K562 (cell line): Measurements from ENCODE around the gene FAM174C. TPM values are rescaled to one million over a fixed set of nuclear protein-coding genes. Genes with fewer than 3 reads are reported as not detected.
A peak's percentile ranks its signal among the peaks of the same experiment; 100 is the strongest.

Experiments used
- CXXC5 ChIP-seq: fragments of 250-450 bp; sonication (Bioruptor Pico); IDR thresholded peaks from 2 replicates; pipeline ENCODE4 v1.8.0; 2022; ENCODE audit warnings: inconsistent platforms, mild to moderate bottlenecking, moderate library complexity
- DACH1 ChIP-seq: fragments of 450-650 bp; IDR thresholded peaks from 2 replicates; pipeline ENCODE4 v1.6.1; 2018; ENCODE audit not compliant: partially characterized antibody
- FOXK2 ChIP-seq, 2 experiments: fragments of 450-650 bp; IDR thresholded peaks in 1 of 2; conservative IDR thresholded peaks in 1 of 2; 2 replicates each; pipeline ENCODE4 v1.6.1; 2016; ENCODE audit warnings: low read depth in 2 of 2, mild to moderate bottlenecking in 1 of 2
- FOXM1 ChIP-seq, 2 experiments: fragments of 450-650 bp in 1 of 2; sonication (generic) in 1 of 2; formaldehyde crosslinking in 1 of 2; IDR thresholded peaks; 2 replicates each; pipeline versions ENCODE4 v1.6.1 to v1.9.0; 2017 to 2022; ENCODE audit warnings: low read depth in 2 of 2, mild to moderate bottlenecking in 2 of 2, missing genetic modification reagents in 1 of 2, moderate library complexity in 1 of 2
- HES1 ChIP-seq: fragments of 450-650 bp; IDR thresholded peaks from 2 replicates; pipeline ENCODE4 v1.6.1; 2016; ENCODE audit warnings: low read depth, mild to moderate bottlenecking, moderate library complexity
- RAD51 ChIP-seq: fragments of 450-650 bp; IDR thresholded peaks from 2 replicates; pipeline ENCODE4 v1.7.1; 2016; ENCODE audit warnings: low read depth, mild to moderate bottlenecking, borderline replicate concordance
- RFX5 ChIP-seq: IDR thresholded peaks from 2 replicates; pipeline ENCODE4 v1.6.1; 2011; ENCODE audit warnings: low read depth, mild to moderate bottlenecking, improper control_type of control experiment, low read length
- RNF219 ChIP-seq: fragments of 250-450 bp; sonication (Bioruptor Pico); IDR thresholded peaks from 2 replicates; pipeline ENCODE4 v1.5.0; 2022; ENCODE audit warnings: mild to moderate bottlenecking
- SP1 ChIP-seq: sonication (generic); formaldehyde crosslinking; IDR thresholded peaks from 2 replicates; pipeline ENCODE4 v1.8.1; 2022; ENCODE audit warnings: mild to moderate bottlenecking, missing genetic modification reagents
- USF1 ChIP-seq: sonication (generic); formaldehyde crosslinking; IDR thresholded peaks from 2 replicates; pipeline ENCODE4 v1.9.0; 2022; ENCODE audit warnings: mild to moderate bottlenecking, missing genetic modification reagents
- ZBTB11 ChIP-seq, 3 experiments: fragments of 200-800 bp in 1 of 3; fragments of 250-450 bp in 1 of 3; fragments of 450-650 bp in 1 of 3; sonication (Bioruptor Pico) in 1 of 3; sonication (Bioruptor generic) in 1 of 3; formaldehyde crosslinking in 1 of 3; IDR thresholded peaks; 2 replicates each; pipeline versions ENCODE4 v1.6.1 to v1.8.0; 2016 to 2022; ENCODE audit warnings: mild to moderate bottlenecking in 2 of 3, missing genetic modification characterization in 2 of 3, missing compliant biosample characterization in 1 of 3, moderate library complexity in 1 of 3
- ZFX ChIP-seq: sonication (generic); formaldehyde crosslinking; IDR thresholded peaks from 2 replicates; pipeline ENCODE4 v1.8.0; 2022; ENCODE audit warnings: mild to moderate bottlenecking, missing genetic modification reagents, moderate library complexity
- ZHX1 ChIP-seq: fragments of 150-350 bp; conservative IDR thresholded peaks from 2 replicates; pipeline ENCODE4 v1.6.1; 2014; ENCODE audit warnings: low read length
- ZNF444 ChIP-seq: fragments of 250-450 bp; sonication (Bioruptor Pico); IDR thresholded peaks from 2 replicates; pipeline ENCODE4 v1.4.0; 2020; ENCODE audit warnings: mild to moderate bottlenecking, moderate library complexity
- ZNF75A ChIP-seq: fragments of 450-650 bp; formaldehyde crosslinking; IDR thresholded peaks from 2 replicates; pipeline ENCODE4 v1.4.0; 2020; ENCODE audit warnings: mild to moderate bottlenecking
- ZNF766 ChIP-seq: fragments of 200-800 bp; sonication (Bioruptor generic); conservative IDR thresholded peaks from 2 replicates; pipeline ENCODE4 v1.6.1; 2016; ENCODE audit warnings: missing genetic modification characterization, missing compliant biosample characterization
- polyA plus RNA-seq, 8 experiments: library from polyadenylated mRNA; depleted of rRNA in 4 of 8; stranded (reverse) in 5 of 8; unstranded in 3 of 8; fragments of >200 nt; fragmentation: Nextera tagmentation in 2 of 8; fragmentation: Illumina TruSeq in 1 of 8; extraction: Ambion mirVana in 2 of 8; extraction: Trizol in 1 of 8; gene quantifications; 2 replicates each; pipeline versions ENCODE4 v1.2.1 to v1.2.3, GENCODE V29; 2011 to 2014; ENCODE audit warnings: inconsistent platforms in 1 of 8, missing spikeins in 1 of 8
- total RNA-seq, 7 experiments: library from RNA; depleted of rRNA in 6 of 7; stranded (reverse); fragments of >200 nt in 6 of 7; fragmentation: Illumina TruSeq in 2 of 7; extraction: Trizol in 2 of 7; gene quantifications; 2 replicates each; pipeline versions ENCODE4 v1.2.1 to v1.2.3, GENCODE V29; 2011 to 2021; ENCODE audit warnings: low replicate concordance in 1 of 7

Gene FAM174C
- total and polyA plus RNA-seq, 9 of the 15 experiments (the other 6 are each of a cell fraction or from before 2014, with no cell fraction given): 0.66 to 89.6 (median 20.3) TPM

GRCh38 chr19:1275260-1275975 is at the start of gene FAM174C (continued):
- TF ChIP-seq ZNF444 (no peak), HES1 (no peak), ZFX (CRISPR knock-in tag) (peak; percentile 81), ZNF75A (CRISPR knock-in tag) (peak; percentile 64), RAD51 (peak; percentile 98), RNF219 (CRISPR knock-in tag) (no peak), ZNF766 (CRISPR knock-in tag) (no peak; the same call in 1 of the 2 replicates), CXXC5 (CRISPR knock-in tag) (peak; percentile 99), SP1 (peak; percentile 80), DACH1 (no peak), FOXM1 (IDR thresholded peaks at IDR 0.05; ENCODE audit: low read depth) (no peak), FOXM1 (CRISPR knock-in tag; IDR thresholded peaks at IDR 0.05; ENCODE audit: low read depth) (peak; percentile 34; the same call in 1 of the 2 replicates), ZHX1 (no peak), RFX5 (no peak), FOXK2 (conservative IDR thresholded peaks at IDR 0.05 in 1 of 2, IDR thresholded peaks at IDR 0.05 in 1 of 2; ENCODE audit: low read depth in 2 of 2) (peak; percentile 11 to 39; a peak in 1 of 4 replicates), USF1 (CRISPR knock-in tag) (peak; percentile 99), ZBTB11 (CRISPR knock-in tag; IDR thresholded peaks at IDR 0.05) (peak in 1 of 3 experiments; percentile 70; a peak in 2 of 6 replicates)
